ENCODE measurements around the gene OBSCN. TPM values are rescaled to one million over a fixed set of nuclear protein-coding genes. Genes with fewer than 3 reads are reported as not detected.

The OBSCN gene
- total and polyA plus RNA-seq, 2 of the 13 experiments (the other 11 are each of a cell fraction or from before 2014, with no cell fraction given): 0.20 TPM

DNA sequence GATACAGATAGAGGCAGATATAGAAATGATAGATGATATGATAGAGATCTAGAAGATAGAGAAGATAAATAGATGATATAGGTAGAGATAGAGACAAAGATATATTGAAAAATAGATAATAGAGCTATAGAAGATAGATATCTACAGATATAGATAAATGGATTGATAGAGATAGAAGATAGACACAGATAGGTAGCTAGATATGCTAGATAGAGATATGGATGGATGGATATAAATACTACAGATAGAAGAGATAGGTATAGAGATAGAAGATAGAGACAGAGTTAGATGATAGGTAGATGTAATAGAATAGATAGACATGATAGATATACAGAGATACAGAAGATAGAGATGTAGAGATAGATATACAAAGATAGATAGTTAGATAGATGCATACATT lies 177.4 kb downstream of the OBSCN start (continued):
- TF ChIP-seq AGO1 (IDR thresholded peaks at IDR 0.05; ENCODE audit: low read depth, low read length, poor library complexity, severe bottlenecking): no peak
- TF ChIP-seq, protein P1, sequence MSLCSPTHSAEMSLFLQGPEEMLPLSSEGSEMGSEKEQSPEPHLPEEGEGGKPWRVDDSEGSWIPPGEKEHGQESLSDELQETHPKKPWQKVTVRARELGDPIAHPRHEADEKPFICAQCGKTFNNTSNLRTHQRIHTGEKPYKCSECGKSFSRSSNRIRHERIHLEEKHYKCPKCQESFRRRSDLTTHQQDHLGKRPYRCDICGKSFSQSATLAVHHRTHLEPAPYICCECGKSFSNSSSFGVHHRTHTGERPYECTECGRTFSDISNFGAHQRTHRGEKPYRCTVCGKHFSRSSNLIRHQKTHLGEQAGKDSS (CRISPR knock-in tag; IDR thresholded peaks at IDR 0.05; ENCODE audit: borderline replicate concordance, low read depth): no peak

GRCh38 chr1:228387321-228387720 lies 179.5 kb downstream of the OBSCN start:
- H3K36me3 ChIP-seq (replicated peaks in 1 of 2; ENCODE audit: control insufficient read depth in 1 of 2, insufficient read depth in 2 of 2, low read length in 2 of 2): 0 out of 5 replicates have a peak, but pooled peaks cover 0 to 2% of the 10 kb centered on the region in 2 experiments
- in situ Hi-C loops (cut with HindIII; ENCODE audit: extremely low pct_ligation_motif_present, low pct_unique_long_range_greater_than_20kb) (no loop called here), intact Hi-C loops (cut with micrococcal nuclease; ENCODE audit: unreplicated experiment) (no loop called here)
- no TSS peak for BruUV-seq (replicated peaks)
- H4K20me1 ChIP-seq (ENCODE audit: insufficient read depth, low read length): no peaks in the 10 kb centered on the region
- POLR2A ChIA-PET: no interaction called here
- no peak overlapping the region for H3K4me2 ChIP-seq (ENCODE audit: low read depth, low read length)
- no peak overlapping the region for H2AFZ ChIP-seq (ENCODE audit: low read length)
- no peak overlapping the region for H3K4me3 ChIP-seq (replicated peaks in 1 of 3; ENCODE audit: insufficient read depth in 1 of 3, low read depth in 2 of 3, low read length in 3 of 3)
- no peak overlapping the region for H3K27ac ChIP-seq (ENCODE audit: extremely low read length, insufficient read depth, low read length)
- no peak for TF ChIP-seq EP300 (IDR thresholded peaks at IDR 0.05; ENCODE audit: low read depth in 2 of 2, low read length in 2 of 2)
- TF ChIP-seq EP300 (CRISPR knock-in tag; IDR thresholded peaks at IDR 0.05; ENCODE audit: borderline replicate concordance): no peak
- TF ChIP-seq SNAPC2 (CRISPR knock-in tag; IDR thresholded peaks at IDR 0.05): no peak
- no peak for TF ChIP-seq NR2C2 (CRISPR knock-in tag; IDR thresholded peaks at IDR 0.05; ENCODE audit: borderline replicate concordance)
- no peak for TF ChIP-seq THAP9 (CRISPR knock-in tag; IDR thresholded peaks at IDR 0.05; ENCODE audit: borderline replicate concordance)
- H3K79me2 ChIP-seq (ENCODE audit: insufficient read depth, low read length): no peaks in the 10 kb centered on the region
- H3K4me1 ChIP-seq (ENCODE audit: insufficient read depth, low read length): no peaks in the 10 kb centered on the region
- DNase-seq (ENCODE audit: low spot score) (no peak), ATAC-seq (no peak), FAIRE-seq (no peak)
- no peaks in the 10 kb centered on the region for H3K9me3 ChIP-seq (ENCODE audit: low read length)
- CTCF ChIA-PET (ENCODE audit: low intra/inter-chr PET ratio, low total read pairs): no interaction called here
- H3K9ac ChIP-seq (ENCODE audit: insufficient read depth, low read depth, low read length): no peak overlapping the region
- H3K27me3 ChIP-seq (ENCODE audit: control insufficient read depth in 1 of 2, insufficient read depth in 2 of 2, low read length in 2 of 2): no peaks in the 10 kb centered on the region
